ENCODE results near the gene IFIT3. TPM values are rescaled to one million over a fixed set of nuclear protein-coding genes. Genes with fewer than 3 reads are reported as not detected.

IFIT3 gene
- total RNA-seq, 1 experiment from 2014 or later: 0.55 TPM

DNA sequence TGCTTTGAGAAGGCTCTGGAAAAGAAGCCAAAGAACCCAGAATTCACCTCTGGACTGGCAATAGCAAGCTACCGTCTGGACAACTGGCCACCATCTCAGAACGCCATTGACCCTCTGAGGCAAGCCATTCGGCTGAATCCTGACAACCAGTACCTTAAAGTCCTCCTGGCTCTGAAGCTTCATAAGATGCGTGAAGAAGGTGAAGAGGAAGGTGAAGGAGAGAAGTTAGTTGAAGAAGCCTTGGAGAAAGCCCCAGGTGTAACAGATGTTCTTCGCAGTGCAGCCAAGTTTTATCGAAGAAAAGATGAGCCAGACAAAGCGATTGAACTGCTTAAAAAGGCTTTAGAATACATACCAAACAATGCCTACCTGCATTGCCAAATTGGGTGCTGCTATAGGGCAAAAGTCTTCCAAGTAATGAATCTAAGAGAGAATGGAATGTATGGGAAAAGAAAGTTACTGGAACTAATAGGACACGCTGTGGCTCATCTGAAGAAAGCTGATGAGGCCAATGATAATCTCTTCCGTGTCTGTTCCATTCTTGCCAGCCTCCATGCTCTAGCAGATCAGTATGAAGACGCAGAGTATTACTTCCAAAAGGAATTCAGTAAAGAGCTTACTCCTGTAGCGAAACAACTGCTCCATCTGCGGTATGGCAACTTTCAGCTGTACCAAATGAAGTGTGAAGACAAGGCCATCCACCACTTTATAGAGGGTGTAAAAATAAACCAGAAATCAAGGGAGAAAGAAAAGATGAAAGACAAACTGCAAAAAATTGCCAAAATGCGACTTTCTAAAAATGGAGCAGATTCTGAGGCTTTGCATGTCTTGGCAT, 21.1 kb upstream of the IFIT3 start:
- Mint-ChIP-seq H3K4me1 (peaks cover 10 to 15% of the 10 kb centered on the region in 2 experiments), H3K4me3 (no peak overlapping the region), H3K9me3 (no peaks in the 10 kb centered on the region), H3K27me3 (ENCODE audit: low read depth) (no peaks in the 10 kb centered on the region; the same call in 1 of the 2 replicates), H3K27ac (no peak overlapping the region), H3K36me3 (ENCODE audit: insufficient read depth in 1 of 3, low read depth in 3 of 3) (no peaks in the 10 kb centered on the region; a peak in 1 of 7 replicates)
- no peak for DNase-seq
- H4K5ac ChIP-seq (ENCODE audit: insufficient read length, low read depth, low read length): no peak overlapping the region
- H3K79me2 ChIP-seq (ENCODE audit: insufficient read depth, low read length): no peaks in the 10 kb centered on the region
- H3K14ac ChIP-seq (ENCODE audit: insufficient read depth, low read length): no peak overlapping the region
- H3K4me2 ChIP-seq (ENCODE audit: insufficient read depth, insufficient read length, low read length): no peak overlapping the region
- H2BK12ac ChIP-seq (ENCODE audit: insufficient read length, low read depth, low read length): no peak overlapping the region
- H2AK5ac ChIP-seq (ENCODE audit: insufficient read length, low read length): no peak overlapping the region
- no peak overlapping the region for H3K27ac ChIP-seq (ENCODE audit: insufficient read length, low read depth, low read length)
- WGBS (ENCODE audit: extremely low coverage, insufficient read length, low lambda C conversion rate): no CpG with 5 or more reads among the region's 13 CpGs
- no peaks in the 10 kb centered on the region for H3K23me2 ChIP-seq (ENCODE audit: insufficient read length, low read depth, low read length, poor library complexity, severe bottlenecking)
- no peak overlapping the region for H2BK120ac ChIP-seq (ENCODE audit: low read depth, low read length, poor library complexity, severe bottlenecking)
- H2AFZ ChIP-seq (ENCODE audit: low read length): no peak overlapping the region
- H3K9ac ChIP-seq (ENCODE audit: extremely low read depth, insufficient read length, low read length): no peak overlapping the region
- H3K4me1 ChIP-seq (ENCODE audit: insufficient read depth, low read length): peaks cover 3% of the 10 kb centered on the region
- H2BK5ac ChIP-seq (ENCODE audit: insufficient read length, low read length): no peak overlapping the region
- H2BK20ac ChIP-seq (ENCODE audit: low read depth, low read length, poor library complexity, severe bottlenecking): no peak overlapping the region
- H3K9me3 ChIP-seq (ENCODE audit: control insufficient read depth, low read depth, low read length): no peaks in the 10 kb centered on the region
- H3K4ac ChIP-seq (ENCODE audit: low read depth, low read length): no peak overlapping the region
- H3K27me3 ChIP-seq (ENCODE audit: insufficient read depth, low read length): no peaks in the 10 kb centered on the region
- H4K20me1 ChIP-seq (ENCODE audit: control insufficient read depth, insufficient read depth, insufficient read length): no peaks in the 10 kb centered on the region
- no peak overlapping the region for H3T11ph ChIP-seq (ENCODE audit: low read length)
- H3K18ac ChIP-seq (ENCODE audit: insufficient read length, low read depth, low read length): no peak overlapping the region
- H3K23ac ChIP-seq (ENCODE audit: insufficient read length, low read depth, low read length): no peak overlapping the region
- no peak overlapping the region for H3K56ac ChIP-seq (ENCODE audit: insufficient read length, low read depth, low read length)
- TF ChIP-seq, protein P1, sequence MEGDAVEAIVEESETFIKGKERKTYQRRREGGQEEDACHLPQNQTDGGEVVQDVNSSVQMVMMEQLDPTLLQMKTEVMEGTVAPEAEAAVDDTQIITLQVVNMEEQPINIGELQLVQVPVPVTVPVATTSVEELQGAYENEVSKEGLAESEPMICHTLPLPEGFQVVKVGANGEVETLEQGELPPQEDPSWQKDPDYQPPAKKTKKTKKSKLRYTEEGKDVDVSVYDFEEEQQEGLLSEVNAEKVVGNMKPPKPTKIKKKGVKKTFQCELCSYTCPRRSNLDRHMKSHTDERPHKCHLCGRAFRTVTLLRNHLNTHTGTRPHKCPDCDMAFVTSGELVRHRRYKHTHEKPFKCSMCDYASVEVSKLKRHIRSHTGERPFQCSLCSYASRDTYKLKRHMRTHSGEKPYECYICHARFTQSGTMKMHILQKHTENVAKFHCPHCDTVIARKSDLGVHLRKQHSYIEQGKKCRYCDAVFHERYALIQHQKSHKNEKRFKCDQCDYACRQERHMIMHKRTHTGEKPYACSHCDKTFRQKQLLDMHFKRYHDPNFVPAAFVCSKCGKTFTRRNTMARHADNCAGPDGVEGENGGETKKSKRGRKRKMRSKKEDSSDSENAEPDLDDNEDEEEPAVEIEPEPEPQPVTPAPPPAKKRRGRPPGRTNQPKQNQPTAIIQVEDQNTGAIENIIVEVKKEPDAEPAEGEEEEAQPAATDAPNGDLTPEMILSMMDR (conservative IDR thresholded peaks at IDR 0.05): no peak
- H4K91ac ChIP-seq (ENCODE audit: insufficient read length, low read depth, low read length): no peak overlapping the region
- no peaks in the 10 kb centered on the region for H3K79me1 ChIP-seq (ENCODE audit: insufficient read depth, low read depth, low read length, poor library complexity, severe bottlenecking)
- no peak overlapping the region for H4K8ac ChIP-seq (replicated peaks; ENCODE audit: insufficient read length, low read depth, low read length)
- no peak overlapping the region for H2BK15ac ChIP-seq (ENCODE audit: low read depth, low read length)

Data from H9 (cell line).